Amygdala (tissue), 56 donors: ENCODE measurements around the gene CABP4.
A peak's percentile ranks its signal among the peaks of the same experiment; 100 is the strongest.
"Not testable (repeated sequence)": the region's sequence is repeated elsewhere in the genome, so short reads cannot be mapped to it uniquely, and the experiment has no call there.

Experiments used
- DNase-seq, 56 donors: peaks; one replicate each; lab custom pipeline; 2025; lab: John Stamatoyannopoulos, UW

The CABP4 gene

DNA sequence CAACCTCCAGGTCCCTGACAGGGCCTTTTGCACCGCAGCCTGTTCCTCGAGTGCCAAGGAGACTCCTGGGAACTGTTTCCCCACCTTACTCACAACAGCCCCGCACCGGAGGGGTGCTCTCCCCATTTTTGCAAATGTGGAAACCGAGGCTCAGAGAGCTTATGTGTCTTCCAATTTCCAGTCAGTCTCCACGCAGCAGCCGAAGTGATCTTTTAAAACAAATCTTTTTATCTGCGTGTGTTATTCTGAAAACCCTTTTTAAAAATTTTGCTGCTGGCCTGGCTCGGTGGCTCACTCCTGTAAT lies 14.3 kb downstream of the CABP4 start:
- no peak for DNase-seq

DNA sequence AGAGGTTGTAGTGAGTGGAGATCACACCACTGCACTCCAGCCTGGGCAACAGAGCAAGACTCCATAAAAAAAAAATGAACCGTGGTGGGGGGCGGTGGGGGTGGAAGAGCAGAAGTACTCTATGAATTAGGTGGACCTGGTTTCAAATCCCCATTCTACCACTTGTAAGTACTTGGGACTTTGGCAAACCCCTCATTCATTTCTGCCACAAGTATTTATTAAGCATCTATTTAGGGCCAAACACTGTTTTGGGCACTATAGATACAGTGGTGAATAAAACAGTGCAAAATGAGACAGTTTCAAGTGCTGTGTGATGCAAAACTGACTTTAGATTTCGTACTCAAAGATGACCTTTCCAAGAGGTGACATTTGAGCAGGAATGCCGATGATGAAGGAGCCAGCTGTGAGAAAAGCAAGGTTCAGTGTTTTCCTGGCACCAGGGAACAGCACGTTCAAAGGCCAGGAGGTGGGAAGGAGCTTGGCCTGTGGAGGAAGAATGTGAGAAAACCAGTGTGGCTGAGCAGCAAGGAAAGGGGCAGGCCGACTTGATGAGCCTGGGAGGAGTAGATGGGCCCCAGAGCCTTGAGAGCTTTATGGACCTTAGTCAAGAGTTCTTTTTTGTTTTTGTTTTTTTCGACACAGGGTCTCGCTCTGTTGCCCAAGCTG lies 15.3 kb downstream of the CABP4 start:
- no peak for DNase-seq

DNA sequence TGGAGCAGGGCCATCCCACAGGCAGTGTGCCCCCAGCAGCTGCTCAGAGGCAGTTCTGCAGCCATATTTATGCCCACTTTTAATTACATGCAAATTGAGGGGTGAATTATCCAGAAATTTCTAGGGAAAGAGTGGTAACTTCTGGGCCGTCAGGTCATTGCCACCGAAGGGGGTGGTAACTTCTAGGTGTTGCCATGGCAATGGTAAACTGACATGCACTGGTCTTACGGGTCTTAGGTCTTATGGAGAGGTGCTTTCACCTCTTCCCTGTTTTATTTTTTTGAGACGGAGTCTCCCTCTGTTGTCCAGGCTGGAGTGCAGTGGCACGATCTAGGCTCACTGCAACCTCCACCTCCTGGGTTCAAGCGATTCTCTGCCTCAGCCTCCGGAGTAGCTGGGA lies 17.7 kb downstream of the CABP4 start:
- no peak for DNase-seq

DNA sequence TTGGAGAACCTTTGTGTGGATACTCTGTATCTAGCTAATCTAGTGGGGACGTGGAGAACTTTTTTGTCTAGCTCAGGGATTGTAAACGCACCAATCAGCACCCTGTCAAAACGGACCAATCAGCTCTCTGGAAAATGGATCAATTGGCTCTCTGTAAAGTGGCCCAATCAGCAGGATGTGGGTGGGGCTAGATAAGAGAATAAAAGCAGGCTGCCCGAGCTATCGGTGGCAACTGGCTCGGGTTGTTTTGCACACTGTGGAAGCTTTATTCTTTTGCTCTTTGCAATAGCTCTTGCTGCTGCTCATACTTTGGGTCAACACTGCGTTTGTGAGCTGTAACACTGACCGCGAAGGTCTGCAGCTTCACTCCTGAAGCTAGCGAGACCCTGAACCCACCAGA lies 21.5 kb downstream of the CABP4 start:
- DNase-seq = not testable (repeated sequence)

DNA sequence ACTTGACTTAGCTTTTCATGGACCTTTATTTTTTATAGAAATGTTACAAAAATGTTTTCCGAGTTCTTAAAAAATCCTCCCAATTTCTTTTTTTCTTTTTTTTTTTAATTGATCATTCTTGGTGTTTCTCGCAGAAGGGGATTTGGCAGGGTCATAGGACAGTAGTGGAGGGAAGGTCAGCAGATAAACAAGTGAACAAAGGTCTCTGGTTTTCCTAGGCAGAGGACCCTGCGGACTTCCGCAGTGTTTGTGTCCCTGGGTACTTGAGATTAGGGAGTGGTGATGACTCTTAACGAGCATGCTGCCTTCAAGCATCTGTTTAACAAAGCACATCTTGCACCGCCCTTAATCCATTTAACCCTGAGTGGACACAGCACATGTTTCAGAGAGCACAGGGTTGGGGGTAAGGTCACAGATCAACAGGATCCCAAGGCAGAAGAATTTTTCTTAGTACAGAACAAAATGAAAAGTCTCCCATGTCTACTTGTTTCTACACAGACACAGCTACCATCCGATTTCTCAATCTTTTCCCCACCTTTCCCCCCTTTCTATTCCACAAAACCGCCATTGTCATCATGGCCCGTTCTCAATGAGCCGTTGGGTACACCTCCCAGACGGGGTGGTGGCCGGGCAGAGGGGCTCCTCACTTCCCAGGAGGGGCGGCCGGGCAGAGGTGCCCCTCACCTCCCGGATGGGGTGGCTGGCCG lies 22.3 kb downstream of the CABP4 start:
- DNase-seq = not testable (repeated sequence)

DNA sequence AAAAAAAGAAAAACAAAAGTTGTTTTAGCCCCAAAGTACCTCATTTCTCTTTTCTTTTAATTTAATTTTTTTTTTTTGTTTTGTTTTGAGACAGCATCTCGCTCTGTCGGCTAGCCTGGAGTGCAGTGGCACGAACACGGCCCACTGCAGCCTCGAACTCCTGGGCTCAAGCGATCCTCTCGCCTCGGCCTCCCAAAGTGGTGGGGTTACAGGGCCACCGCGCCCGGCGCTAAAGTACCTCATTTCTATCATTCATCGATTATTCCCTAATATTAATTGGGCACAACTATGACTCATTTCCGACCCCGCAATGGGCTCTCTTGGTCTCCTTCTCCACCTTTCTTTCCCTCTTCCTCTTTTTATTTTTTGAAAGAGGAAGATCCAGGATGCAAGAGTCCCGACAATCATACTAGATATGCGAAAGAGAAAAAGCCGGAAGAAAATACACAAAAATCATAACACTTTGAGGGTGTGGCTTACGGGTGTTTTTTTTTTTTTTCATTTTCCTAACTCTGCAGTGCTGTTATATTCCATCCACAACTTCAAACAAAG lies 27.2 kb downstream of the CABP4 start:
- no peak for DNase-seq

DNA sequence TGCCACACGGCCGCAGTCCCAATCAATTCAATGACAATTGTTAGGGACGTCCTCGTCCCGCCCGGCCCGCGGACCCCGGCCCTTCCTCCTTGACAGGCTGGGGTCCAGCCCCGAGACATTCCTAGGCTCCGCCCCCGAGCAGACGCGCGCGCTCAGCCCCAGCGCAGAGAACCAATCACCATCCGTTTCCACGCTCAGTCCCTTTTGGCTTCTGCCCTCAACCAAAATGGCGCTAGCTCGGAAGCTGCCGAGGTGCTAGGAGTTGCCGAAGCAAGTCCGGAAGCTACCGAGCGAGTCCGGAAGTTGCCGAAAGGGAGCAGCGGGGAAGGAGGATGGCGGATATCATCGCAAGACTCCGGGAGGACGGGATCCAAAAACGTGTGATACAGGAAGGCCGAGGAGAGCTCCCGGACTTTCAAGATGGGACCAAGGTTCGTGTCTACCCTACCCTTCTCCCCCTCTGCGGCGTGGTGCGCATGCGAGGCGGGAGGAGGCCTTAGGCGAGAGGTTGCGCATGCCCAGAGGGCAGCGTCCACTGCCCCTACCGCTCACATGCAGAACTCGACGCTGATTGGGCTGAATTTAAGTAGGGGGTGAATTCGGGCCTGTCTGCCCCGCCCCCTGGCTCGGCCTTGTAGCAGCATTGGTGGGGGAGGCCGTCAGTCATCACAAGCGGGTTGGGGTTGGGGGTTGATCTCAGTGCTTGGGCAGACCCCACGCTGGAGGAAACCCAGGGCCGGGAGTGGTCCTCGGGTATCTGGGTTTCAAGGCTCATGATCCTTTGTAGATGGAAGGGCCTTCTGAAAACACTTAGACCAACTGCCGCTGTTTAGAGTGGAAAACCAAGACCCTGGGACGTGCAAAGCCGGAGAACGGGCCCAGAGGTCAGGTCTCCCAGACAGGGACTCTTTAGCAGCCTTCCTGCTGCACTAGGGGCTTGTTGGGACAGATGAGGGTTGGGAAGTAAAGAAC lies 28.0 kb downstream of the CABP4 start, which contains the start of gene AIP:
TSS of gene AIP (plus strand) at position 200 of the 972 bp plus-strand sequence. CDS start at position 333, 133 bp downstream.
- DNase-seq = peak; percentile 86 to 100 (median 95)

DNA sequence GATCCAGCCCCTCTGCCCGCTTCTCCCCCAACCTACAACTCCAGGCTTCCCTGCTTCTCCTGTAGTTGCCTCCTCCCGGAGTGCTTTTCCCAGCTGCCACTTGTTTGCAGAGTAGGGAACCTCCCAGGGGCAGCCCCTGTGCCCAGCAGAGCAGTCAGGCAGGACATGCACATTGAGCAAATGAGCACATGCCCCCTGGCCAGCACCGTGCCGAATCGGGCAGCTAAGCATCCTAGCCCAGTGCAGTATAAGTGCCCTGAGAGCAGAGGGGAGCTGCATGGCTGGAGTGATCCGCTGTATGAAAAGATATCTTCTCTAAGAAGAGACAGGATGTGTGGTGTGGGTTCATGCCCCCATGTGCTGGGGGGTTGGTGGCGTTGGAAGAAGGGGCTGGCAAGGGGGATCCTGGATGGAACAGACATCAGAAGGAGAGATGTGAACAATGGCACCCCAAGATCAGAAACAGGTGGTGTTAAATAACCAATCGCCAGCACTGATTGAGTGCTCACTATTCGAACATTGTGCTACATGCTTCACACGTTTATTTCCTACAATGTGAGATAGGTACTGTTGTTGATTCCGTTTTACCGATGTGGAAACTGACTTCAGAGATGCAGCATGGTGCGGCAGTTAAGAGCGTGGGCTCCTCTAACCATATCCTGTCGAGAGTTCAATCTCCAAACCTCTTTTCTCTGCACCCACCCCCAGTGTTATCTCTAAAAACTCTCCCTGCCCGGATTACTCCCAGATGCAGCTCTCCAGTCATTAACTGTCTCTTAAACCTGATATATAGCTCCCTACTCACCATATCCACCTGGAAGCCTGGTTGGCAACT lies 28.9 kb downstream of the CABP4 start:
- DNase-seq = no peak

DNA sequence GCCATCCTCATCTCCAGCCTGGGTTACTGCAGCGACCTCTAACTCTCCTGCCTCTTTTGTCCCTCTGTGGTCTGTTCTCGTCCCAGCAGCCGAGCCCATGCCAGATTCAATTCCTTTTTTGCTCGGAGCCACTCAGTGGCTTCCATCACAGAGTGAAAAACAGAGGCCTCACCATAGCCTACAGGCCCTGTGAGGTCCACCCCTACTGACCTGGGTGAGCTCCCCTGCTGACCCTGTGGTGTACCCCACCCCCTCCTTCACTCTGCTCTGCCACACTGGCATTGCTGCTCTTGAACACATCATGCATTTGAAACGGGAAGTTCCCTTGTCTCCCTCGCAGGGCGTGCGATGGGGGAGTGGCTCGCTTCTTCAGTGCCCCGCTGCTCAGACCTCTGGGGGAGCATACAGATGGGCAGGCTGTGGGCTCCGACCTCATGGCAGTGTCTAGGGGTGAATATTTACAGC lies 29.7 kb downstream of the CABP4 start:
- DNase-seq = peak in 5 of 56 donors; percentile 19 to 52 (median 30)

DNA sequence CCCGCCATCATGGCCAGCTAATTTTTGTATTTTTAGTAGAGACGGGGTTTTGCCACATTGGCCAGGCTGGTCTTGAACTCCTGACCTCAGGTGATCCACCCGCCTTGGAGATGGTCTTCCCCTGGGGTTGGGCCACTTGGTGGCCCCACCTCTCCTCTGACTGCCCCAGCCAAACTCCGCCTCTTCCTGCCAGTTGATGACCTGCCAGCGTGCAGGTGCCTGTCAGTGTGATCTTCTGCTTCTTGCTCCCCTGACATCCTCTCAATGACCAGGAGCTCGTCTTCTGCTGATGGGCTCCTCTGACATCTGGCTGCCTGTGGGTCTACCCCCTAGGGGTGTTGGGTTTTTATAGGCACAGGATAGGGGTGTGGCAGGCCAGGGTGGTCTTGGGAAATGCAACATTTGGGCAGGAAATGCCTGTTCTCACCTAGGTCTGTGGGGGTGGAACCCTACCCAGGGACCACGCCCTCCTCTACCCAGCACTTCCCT lies 30.8 kb downstream of the CABP4 start:
- not testable (repeated sequence) for DNase-seq

DNA sequence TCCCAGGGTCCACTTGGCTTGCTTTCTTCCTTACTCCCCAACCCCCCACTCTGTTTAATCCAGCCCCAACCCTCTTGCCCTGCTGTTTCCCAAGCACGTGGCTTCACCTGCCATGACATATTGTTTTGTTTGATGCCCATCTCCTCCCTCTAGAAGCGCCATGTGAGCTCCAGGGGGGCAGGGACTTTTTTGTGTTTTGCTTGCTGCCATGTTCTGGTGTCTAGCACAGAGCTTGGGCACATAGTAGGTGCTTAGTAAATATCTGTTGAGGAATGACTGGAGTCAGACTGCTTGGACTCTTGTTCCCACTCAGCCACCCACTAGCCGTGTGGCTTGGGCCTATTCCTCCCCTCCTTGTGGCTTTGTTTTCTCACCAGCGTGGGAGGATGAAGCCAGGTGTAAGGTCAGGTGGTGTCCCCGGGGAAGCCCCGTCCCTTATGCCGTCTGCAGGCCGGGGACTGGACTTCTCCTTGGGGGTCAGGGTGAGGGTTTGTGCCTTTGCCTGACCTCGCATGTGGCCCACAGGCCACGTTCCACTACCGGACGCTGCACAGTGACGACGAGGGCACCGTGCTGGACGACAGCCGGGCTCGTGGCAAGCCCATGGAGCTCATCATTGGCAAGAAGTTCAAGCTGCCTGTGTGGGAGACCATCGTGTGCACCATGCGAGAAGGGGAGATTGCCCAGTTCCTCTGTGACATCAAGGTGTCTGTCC lies 31.5 kb downstream of the CABP4 start:
- no peak for DNase-seq

DNA sequence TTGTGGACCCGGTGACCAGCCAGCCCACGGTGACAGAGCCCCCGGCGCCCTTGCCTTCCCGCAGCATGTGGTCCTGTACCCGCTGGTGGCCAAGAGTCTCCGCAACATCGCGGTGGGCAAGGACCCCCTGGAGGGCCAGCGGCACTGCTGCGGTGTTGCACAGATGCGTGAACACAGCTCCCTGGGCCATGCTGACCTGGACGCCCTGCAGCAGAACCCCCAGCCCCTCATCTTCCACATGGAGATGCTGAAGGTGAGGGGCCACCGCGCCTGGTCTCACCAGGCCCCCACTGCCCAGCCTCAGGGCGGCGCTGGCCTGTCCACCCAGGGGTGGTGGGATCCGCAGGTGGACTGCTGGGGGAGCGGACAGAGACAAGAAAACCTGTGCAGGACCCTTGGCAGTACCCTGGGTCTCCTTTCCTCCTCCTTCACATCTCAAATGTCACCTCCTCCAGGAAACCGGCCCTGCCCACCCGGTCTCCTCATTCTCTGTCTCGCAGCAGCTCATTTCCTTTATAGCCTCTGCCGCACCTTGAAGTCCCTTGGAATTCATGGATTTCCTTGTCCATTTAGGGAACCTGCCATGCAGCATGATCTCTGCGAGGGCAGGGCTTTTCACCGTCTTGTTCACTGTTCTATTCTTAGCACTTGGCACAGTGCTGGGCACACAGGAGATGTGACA lies 34.2 kb downstream of the CABP4 start:
- no peak for DNase-seq

DNA sequence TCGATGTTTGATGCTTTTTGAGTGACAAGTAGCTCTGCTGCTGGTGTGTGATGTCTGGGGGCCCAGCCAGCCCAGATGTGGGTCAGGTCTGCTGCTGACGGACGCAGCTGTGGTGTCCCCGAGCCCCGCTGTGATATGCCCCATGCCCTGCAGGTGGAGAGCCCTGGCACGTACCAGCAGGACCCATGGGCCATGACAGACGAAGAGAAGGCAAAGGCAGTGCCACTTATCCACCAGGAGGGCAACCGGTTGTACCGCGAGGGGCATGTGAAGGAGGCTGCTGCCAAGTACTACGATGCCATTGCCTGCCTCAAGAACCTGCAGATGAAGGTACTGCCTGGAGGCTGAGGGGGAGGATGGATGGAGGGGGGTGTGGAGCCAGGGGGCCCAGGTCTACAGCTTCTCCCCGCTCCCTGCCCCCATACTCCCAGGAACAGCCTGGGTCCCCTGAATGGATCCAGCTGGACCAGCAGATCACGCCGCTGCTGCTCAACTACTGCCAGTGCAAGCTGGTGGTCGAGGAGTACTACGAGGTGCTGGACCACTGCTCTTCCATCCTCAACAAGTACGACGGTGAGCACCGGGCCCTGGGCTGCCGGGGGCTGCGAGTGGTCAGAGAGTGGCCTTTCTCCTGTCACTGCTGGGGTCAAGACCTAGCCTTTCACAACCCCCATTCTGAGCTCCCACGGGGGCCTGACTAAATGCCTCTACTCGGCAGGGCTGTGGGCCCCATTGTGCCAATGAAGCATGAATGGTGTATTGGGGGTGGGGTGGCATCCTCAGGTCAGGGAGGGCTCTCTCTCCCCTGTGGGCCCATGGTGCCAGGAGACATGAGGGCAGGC lies 35.0 kb downstream of the CABP4 start:
- no peak for DNase-seq

DNA sequence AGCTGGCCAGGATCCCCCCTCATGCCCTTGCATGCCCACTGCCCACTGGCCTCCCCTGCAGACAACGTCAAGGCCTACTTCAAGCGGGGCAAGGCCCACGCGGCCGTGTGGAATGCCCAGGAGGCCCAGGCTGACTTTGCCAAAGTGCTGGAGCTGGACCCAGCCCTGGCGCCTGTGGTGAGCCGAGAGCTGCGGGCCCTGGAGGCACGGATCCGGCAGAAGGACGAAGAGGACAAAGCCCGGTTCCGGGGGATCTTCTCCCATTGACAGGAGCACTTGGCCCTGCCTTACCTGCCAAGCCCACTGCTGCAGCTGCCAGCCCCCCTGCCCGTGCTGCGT lies 35.5 kb downstream of the CABP4 start:
- DNase-seq = no peak

DNA sequence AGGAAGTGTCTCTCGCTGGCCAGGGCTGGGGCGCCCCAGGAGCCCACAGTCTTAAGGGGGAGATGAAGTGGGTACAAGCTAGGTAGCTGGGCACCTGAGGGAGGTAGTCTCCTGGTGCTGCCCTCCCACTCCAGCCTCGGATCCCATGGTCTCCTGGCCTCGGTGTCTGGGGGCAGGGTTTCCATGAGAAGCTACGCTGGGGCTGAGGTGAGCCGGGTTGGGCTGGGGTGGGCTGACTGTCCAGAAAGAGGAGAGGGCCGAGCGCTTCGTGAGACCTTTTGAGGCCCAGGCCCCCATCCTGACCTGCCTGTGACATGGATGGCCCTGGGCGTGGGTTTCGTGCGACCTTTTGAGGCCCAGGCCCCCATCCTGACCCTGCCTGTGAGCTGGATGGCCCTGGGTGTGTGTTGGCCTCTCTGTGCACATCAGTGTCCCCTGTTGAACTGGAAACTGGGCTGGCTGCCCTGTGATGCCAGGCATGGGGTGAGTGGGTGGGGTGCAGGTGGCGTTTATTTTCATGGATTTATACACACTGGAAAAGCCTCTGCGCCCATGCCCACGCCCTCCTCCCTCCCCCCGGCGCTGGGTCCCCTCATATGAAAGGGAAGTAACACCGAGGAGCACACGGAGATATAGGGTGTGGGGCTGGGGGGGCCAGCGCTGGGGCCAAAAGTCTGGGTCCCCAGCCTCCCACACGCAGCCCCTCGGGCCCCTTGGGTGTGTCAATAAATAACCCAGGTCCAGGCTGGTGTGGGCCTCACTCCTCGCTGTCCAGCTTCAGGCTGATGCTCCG lies 36.3 kb downstream of the CABP4 start:
- peak in 1 of 56 donors; percentile 26 for DNase-seq

DNA sequence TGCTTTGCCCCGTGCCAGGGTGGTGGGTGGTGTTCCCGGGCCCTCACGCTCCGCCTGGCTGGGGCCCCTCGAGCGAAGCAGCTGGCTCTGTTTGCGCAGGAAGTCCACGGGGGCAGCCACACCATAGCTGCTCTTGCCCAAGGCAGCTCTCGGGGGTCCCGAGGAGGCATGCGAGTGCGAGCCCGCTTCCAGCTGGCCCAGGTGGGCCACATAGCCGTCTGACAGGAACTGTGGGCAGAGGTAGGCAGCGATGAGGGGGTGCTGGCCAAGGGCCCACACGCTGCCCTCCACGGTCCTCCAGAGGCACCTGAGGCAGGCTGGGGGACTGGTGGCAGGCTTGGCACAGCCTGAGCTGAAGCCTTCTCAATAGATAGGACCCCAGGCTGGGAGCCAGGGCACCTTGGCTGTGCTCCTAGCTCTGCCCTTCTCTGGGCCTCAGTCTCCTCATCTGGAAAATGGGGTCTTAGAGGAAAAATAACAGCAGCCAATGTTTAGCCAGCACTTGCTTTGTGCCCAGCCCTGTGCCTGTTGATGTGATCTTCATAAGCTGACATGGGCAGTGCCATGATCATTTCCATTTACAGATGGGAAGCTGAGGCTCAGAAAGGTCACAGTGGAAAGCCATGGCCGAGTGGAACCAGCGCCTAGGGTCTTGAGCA lies 37.0 kb downstream of the CABP4 start:
- DNase-seq = no peak
